HepG2 (cell line): Measurements from ENCODE around the gene TANC1. TPM values are rescaled to one million over a fixed set of nuclear protein-coding genes. Genes with fewer than 3 reads are reported as not detected.

ENCODE experiments used
- CBX1 ChIP-seq: IDR thresholded peaks from one replicate; pipeline ENCODE4 v1.6.1; 2016; ENCODE audit warnings: antibody characterized with exemption, low read depth
- ELK4 ChIP-seq: sonication (generic); formaldehyde crosslinking; IDR thresholded peaks from 2 replicates; pipeline ENCODE4 v1.9.0; 2021; ENCODE audit warnings: missing genetic modification reagents, borderline replicate concordance
- TBL1XR1 ChIP-seq: fragments of 150-350 bp; IDR thresholded peaks from 2 replicates; pipeline ENCODE4 v1.6.1; 2014; ENCODE audit warnings: borderline replicate concordance, low read length; ENCODE audit not compliant: partially characterized antibody
- ZBTB39 ChIP-seq: sonication (generic); formaldehyde crosslinking; IDR thresholded peaks from 2 replicates; pipeline ENCODE4 v1.5.0; 2020; ENCODE audit warnings: missing genetic modification reagents
- ZNF292 ChIP-seq: sonication (generic); formaldehyde crosslinking; IDR thresholded peaks from 2 replicates; pipeline ENCODE4 v1.8.1; 2022; ENCODE audit warnings: mild to moderate bottlenecking, low read depth, missing genetic modification reagents, borderline replicate concordance
- ZNF362 ChIP-seq: sonication (generic); formaldehyde crosslinking; IDR thresholded peaks from 2 replicates; pipeline ENCODE4 v1.4.0; 2020; ENCODE audit warnings: missing genetic modification reagents, mild to moderate bottlenecking, borderline replicate concordance
- ZNF530 ChIP-seq: sonication (generic); formaldehyde crosslinking; IDR thresholded peaks from 2 replicates; pipeline ENCODE4 v1.5.0; 2020; ENCODE audit warnings: low read depth, mild to moderate bottlenecking, missing genetic modification reagents
- ZNF660 ChIP-seq: sonication (generic); formaldehyde crosslinking; IDR thresholded peaks from 2 replicates; pipeline ENCODE4 v1.5.1; 2020; ENCODE audit warnings: mild to moderate bottlenecking, low read depth, missing genetic modification reagents, borderline replicate concordance
- polyA plus RNA-seq, 8 experiments: library from polyadenylated mRNA; depleted of rRNA in 3 of 8; stranded (reverse) in 7 of 8; unstranded in 1 of 8; fragments of >200 nt; fragmentation: Illumina TruSeq in 4 of 8; extraction: Trizol in 4 of 8; gene quantifications; 2 replicates each; pipeline versions ENCODE4 v1.2.1 to v1.2.3, GENCODE V29; 2011 to 2016; ENCODE audit warnings: low read depth in 4 of 8, missing spikeins in 1 of 8, mixed read lengths in 1 of 8; ENCODE audit not compliant: insufficient read depth in 1 of 8
- total RNA-seq, 5 experiments: library from RNA; depleted of rRNA; stranded (reverse); fragments of >200 nt; fragmentation: Illumina TruSeq; extraction: Trizol; gene quantifications; 2 replicates each; pipeline ENCODE4 v1.2.3, GENCODE V29; 2016; ENCODE audit warnings: low read depth in 1 of 5
- TF ChIP-seq, protein P1 (sequence below): IDR thresholded peaks from 2 replicates; pipeline ENCODE4 v1.6.1; 2016; ENCODE audit warnings: missing compliant biosample characterization, missing genetic modification reagents, borderline replicate concordance

TANC1 gene
- total and polyA plus RNA-seq, 2 of the 13 experiments (the other 11 are each of a cell fraction or from before 2014, with no cell fraction given): 2.3 to 5.6 TPM

DNA sequence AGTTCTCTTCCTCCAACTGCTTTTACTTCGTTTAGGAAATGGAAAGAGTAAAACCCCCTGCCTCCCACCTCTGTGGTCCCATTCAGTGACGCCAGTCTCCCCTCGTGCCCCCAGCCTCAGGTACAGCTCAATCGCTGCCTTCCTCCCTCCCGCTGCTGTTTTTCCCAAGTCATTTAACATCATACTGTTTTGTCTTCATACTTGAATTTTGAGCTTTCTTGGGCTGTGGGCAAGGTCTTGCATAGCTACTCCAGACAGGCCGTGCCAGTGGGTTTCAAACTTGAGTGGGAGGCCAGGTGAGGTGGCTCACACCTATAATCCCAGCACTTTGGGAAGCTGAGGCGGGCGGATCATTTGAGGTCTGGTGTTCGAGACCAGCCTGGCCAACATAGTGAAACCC lies 155.3 kb downstream of the TANC1 start (continued):
- TF ChIP-seq ZNF362 (CRISPR knock-in tag): no peak
- no peak for TF ChIP-seq TBL1XR1
- TF ChIP-seq ELK4 (CRISPR knock-in tag): no peak
- TF ChIP-seq CBX1: no peak
- no peak for TF ChIP-seq ZNF292 (CRISPR knock-in tag)
- TF ChIP-seq ZNF660: no peak
- TF ChIP-seq ZNF530 (CRISPR knock-in tag): no peak
- TF ChIP-seq, protein P1, sequence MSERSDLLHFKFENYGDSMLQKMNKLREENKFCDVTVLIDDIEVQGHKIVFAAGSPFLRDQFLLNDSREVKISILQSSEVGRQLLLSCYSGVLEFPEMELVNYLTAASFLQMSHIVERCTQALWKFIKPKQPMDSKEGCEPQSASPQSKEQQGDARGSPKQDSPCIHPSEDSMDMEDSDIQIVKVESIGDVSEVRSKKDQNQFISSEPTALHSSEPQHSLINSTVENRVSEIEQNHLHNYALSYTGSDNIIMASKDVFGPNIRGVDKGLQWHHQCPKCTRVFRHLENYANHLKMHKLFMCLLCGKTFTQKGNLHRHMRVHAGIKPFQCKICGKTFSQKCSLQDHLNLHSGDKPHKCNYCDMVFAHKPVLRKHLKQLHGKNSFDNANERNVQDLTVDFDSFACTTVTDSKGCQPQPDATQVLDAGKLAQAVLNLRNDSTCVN (CRISPR knock-in tag): no peak
- TF ChIP-seq ZBTB39 (CRISPR knock-in tag): no peak
